ENCODE results near the gene IGF2R. TPM values are rescaled to one million over a fixed set of nuclear protein-coding genes. Genes with fewer than 3 reads are reported as not detected.
"Not testable (repeated sequence)": the region's sequence is repeated elsewhere in the genome, so short reads cannot be mapped to it uniquely, and the experiment has no call there.

The IGF2R gene
- total and polyA plus RNA-seq, 9 donors: 29.3 to 116 (median 49.2) TPM

GRCh38 chr6:159999240-159999671 is 30.4 kb downstream of the IGF2R start:
- no peaks in the 10 kb centered on the region for H3K36me3 ChIP-seq
- intact Hi-C loops (cut with DNase I): no loop called here
- no peaks in the 10 kb centered on the region for H3K9me3 ChIP-seq
- no peak for TF ChIP-seq EP300 (IDR thresholded peaks at IDR 0.05)
- no peak for TF ChIP-seq POLR2A (IDR thresholded peaks at IDR 0.05)
- TF ChIP-seq, protein P1, sequence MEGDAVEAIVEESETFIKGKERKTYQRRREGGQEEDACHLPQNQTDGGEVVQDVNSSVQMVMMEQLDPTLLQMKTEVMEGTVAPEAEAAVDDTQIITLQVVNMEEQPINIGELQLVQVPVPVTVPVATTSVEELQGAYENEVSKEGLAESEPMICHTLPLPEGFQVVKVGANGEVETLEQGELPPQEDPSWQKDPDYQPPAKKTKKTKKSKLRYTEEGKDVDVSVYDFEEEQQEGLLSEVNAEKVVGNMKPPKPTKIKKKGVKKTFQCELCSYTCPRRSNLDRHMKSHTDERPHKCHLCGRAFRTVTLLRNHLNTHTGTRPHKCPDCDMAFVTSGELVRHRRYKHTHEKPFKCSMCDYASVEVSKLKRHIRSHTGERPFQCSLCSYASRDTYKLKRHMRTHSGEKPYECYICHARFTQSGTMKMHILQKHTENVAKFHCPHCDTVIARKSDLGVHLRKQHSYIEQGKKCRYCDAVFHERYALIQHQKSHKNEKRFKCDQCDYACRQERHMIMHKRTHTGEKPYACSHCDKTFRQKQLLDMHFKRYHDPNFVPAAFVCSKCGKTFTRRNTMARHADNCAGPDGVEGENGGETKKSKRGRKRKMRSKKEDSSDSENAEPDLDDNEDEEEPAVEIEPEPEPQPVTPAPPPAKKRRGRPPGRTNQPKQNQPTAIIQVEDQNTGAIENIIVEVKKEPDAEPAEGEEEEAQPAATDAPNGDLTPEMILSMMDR (IDR thresholded peaks at IDR 0.05): no peak
- peaks cover 2% of the 10 kb centered on the region for H3K4me1 ChIP-seq (ENCODE audit: insufficient read depth)
- H3K27ac ChIP-seq: no peak overlapping the region
- H3K4me3 ChIP-seq: no peak overlapping the region
- 93 to 96% (median 94%) methylated on average over 6 of the region's 6 CpGs for WGBS, 3 donors
- DNase-seq: no peak
- no peaks in the 10 kb centered on the region for H3K27me3 ChIP-seq

- Histone ChIP-seq H3K36me3 (no peaks in the 10 kb centered on the region), H3K9me3 (no peaks in the 10 kb centered on the region), H3K4me3 (no peak overlapping the region), H3K27ac (no peak overlapping the region), H3K27me3 (no peaks in the 10 kb centered on the region), H3K4me1 (ENCODE audit: insufficient read depth) (peaks cover 4% of the 10 kb centered on the region)
- no peak for DNase-seq
- TF ChIP-seq EP300 (IDR thresholded peaks at IDR 0.05): no peak
- TF ChIP-seq, protein P1 (IDR thresholded peaks at IDR 0.05): no peak
- TF ChIP-seq POLR2A (IDR thresholded peaks at IDR 0.05): no peak
- intact Hi-C loops (cut with DNase I): no loop called here
- WGBS, 3 donors: 88 to 95% (median 90%) methylated on average over 8 of the region's 8 CpGs
These were observed 31.4 kb downstream of the IGF2R start for GRCh38 chr6:160000280-160000704.

GRCh38 chr6:160000893-160001427 is 32.1 kb downstream of the IGF2R start:
- intact Hi-C loops (cut with DNase I): not testable (repeated sequence)
- WGBS, 3 donors: 88 to 95% (median 94%) methylated on average over 9 of the region's 9 CpGs

GRCh38 chr6:160002882-160003281 is 34.0 kb downstream of the IGF2R start:
- WGBS, 3 donors: 60 to 89% (median 63%) methylated on average over 2 of the region's 2 CpGs
- intact Hi-C loops (cut with DNase I): no loop called here
- Histone ChIP-seq H3K27me3 (no peaks in the 10 kb centered on the region), H3K4me1 (ENCODE audit: insufficient read depth) (peaks cover 5% of the 10 kb centered on the region), H3K4me3 (no peak overlapping the region), H3K9me3 (no peaks in the 10 kb centered on the region), H3K27ac (no peak overlapping the region), H3K36me3 (no peaks in the 10 kb centered on the region)
- TF ChIP-seq, protein P1 (IDR thresholded peaks at IDR 0.05): no peak
- TF ChIP-seq EP300 (IDR thresholded peaks at IDR 0.05): no peak
- no peak for DNase-seq

More at GRCh38 chr6:160000893-160001427, 32.1 kb downstream of the IGF2R start:
- H3K4me3 ChIP-seq; H3K36me3 ChIP-seq; H3K4me1 ChIP-seq (ENCODE audit: insufficient read depth); DNase-seq; H3K27me3 ChIP-seq; H3K27ac ChIP-seq; H3K9me3 ChIP-seq: not testable (repeated sequence)

- Histone ChIP-seq H3K9me3 (no peaks in the 10 kb centered on the region), H3K27ac (no peak overlapping the region), H3K36me3 (no peaks in the 10 kb centered on the region), H3K4me1 (ENCODE audit: insufficient read depth) (peaks cover 5% of the 10 kb centered on the region), H3K27me3 (no peaks in the 10 kb centered on the region), H3K4me3 (no peak overlapping the region)
- TF ChIP-seq, protein P1 (IDR thresholded peaks at IDR 0.05): no peak
- TF ChIP-seq EP300 (IDR thresholded peaks at IDR 0.05) (no peak), POLR2A (IDR thresholded peaks at IDR 0.05) (no peak)
- 86 to 94% (median 93%) methylated on average over 8 of the region's 8 CpGs for WGBS, 3 donors
- no peak for DNase-seq
- intact Hi-C loops (cut with DNase I): no loop called here
These were observed 35.1 kb downstream of the IGF2R start for GRCh38 chr6:160004018-160004417.
